GM21529 (cell line): Measurements from ENCODE around the gene SREBF1.

Source experiments
- ATAC-seq: cut with Tn5 transposase; IDR thresholded peaks from one replicate; pipeline ENCODE4 v1.9.1; 2021; ENCODE audit not compliant: unreplicated experiment

SREBF1 gene

GRCh38 chr17:17766077-17766743, 70.6 kb downstream of the SREBF1 start:
- ATAC-seq = peak; percentile 78

GRCh38 chr17:17765359-17766076, 71.3 kb downstream of the SREBF1 start:
- ATAC-seq = no peak

GRCh38 chr17:17763734-17764133, 73.1 kb downstream of the SREBF1 start:
- ATAC-seq = no peak

- no peak for ATAC-seq
These were observed 73.7 kb downstream of the SREBF1 start for GRCh38 chr17:17763136-17763535.

- no peak for ATAC-seq
These were observed 74.1 kb downstream of the SREBF1 start for GRCh38 chr17:17762744-17763105.
